ENCODE measurements around the gene PVALEF.

DNA sequence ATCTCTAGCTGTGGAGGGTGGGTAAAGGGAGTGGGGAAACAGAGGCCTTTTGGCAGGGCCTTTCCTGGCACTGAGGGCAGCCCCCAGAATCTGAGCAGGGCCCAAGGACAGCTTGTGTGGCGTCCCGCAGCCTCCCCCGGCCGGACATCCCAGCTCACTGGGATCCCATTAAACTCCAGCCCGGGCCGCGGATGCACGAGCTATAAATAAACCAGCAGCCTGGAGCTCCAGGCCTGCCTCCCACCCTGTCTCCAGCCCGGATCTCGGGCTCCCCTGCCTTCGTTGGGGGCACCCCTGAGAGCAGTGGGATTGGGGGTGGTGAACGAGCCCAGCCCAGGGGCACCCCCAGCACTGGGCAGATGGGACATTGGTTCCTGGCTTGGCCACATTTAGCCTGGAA, 14.6 kb downstream of the PVALEF start:
- TF ChIP-seq, protein P1, sequence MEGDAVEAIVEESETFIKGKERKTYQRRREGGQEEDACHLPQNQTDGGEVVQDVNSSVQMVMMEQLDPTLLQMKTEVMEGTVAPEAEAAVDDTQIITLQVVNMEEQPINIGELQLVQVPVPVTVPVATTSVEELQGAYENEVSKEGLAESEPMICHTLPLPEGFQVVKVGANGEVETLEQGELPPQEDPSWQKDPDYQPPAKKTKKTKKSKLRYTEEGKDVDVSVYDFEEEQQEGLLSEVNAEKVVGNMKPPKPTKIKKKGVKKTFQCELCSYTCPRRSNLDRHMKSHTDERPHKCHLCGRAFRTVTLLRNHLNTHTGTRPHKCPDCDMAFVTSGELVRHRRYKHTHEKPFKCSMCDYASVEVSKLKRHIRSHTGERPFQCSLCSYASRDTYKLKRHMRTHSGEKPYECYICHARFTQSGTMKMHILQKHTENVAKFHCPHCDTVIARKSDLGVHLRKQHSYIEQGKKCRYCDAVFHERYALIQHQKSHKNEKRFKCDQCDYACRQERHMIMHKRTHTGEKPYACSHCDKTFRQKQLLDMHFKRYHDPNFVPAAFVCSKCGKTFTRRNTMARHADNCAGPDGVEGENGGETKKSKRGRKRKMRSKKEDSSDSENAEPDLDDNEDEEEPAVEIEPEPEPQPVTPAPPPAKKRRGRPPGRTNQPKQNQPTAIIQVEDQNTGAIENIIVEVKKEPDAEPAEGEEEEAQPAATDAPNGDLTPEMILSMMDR (IDR thresholded peaks at IDR 0.05) = no peak
- no peak for TF ChIP-seq POLR2A (IDR thresholded peaks at IDR 0.05)

All from prostate gland (tissue), 2 donors.